CD4-positive, alpha-beta memory T cell (primary cell): ENCODE measurements around the gene WDR47. TPM values are rescaled to one million over a fixed set of nuclear protein-coding genes. Genes with fewer than 3 reads are reported as not detected.

Experiments
- CTCF ChIA-PET: fragments of 350-600 bp; sonication (Branson Sonifier 250); formaldehyde crosslinking; loops from one replicate; lab custom pipeline; 2021; ENCODE audit warnings: inconsistent platforms; ENCODE audit not compliant: partially characterized antibody; lab: Charles Lee
- POLR2A ChIA-PET: fragments of 350-600 bp; sonication (Branson Sonifier 250); formaldehyde crosslinking; loops from one replicate; lab custom pipeline; 2021; ENCODE audit not compliant: partially characterized antibody; lab: Charles Lee
- DNase-seq, 5 donors: peaks; one replicate each; pipeline versions ENCODE4 v3.0.0 to v3.0.0-alpha.2; 2020 to 2022; ENCODE audit warnings: mixed read lengths in 1 of 5
- H3K27ac ChIP-seq: one replicate; pipeline ENCODE4 v1.7.0; 2013; ENCODE audit warnings: low read depth, low read length
- H3K27me3 ChIP-seq: 2 replicates; pipeline ENCODE4 v1.7.0; 2013; ENCODE audit warnings: mild to moderate bottlenecking, low read length, moderate library complexity; ENCODE audit not compliant: insufficient read depth
- H3K36me3 ChIP-seq: 2 replicates; pipeline ENCODE4 v1.7.0; 2013; ENCODE audit warnings: mild to moderate bottlenecking, low read length, moderate library complexity; ENCODE audit not compliant: insufficient read depth
- H3K4me1 ChIP-seq: 2 replicates; pipeline ENCODE4 v1.7.0; 2013; ENCODE audit warnings: mild to moderate bottlenecking, low read length, moderate library complexity; ENCODE audit not compliant: insufficient read depth
- H3K4me3 ChIP-seq, 2 donors: one replicate each; pipeline ENCODE4 v1.7.0; 2013; ENCODE audit warnings: low read length in 2 of 2, mild to moderate bottlenecking in 1 of 2
- H3K9me3 ChIP-seq, 2 donors: one replicate each; pipeline ENCODE4 v1.7.0; 2013; ENCODE audit warnings: low read length in 2 of 2, control low read depth in 1 of 2; ENCODE audit not compliant: control insufficient read depth in 1 of 2
- H3K27ac Mint-ChIP-seq, 7 donors: one replicate each; pipeline ENCODE4 v1.8.0; 2020 to 2021; ENCODE audit warnings: mixed read lengths in 7 of 7, mild to moderate bottlenecking in 6 of 7, inconsistent platforms in 3 of 7, moderate library complexity in 3 of 7
- H3K27me3 Mint-ChIP-seq, 2 donors: one replicate each; pipeline ENCODE4 v1.8.0; 2020 to 2021; ENCODE audit warnings: mixed read lengths in 2 of 2
- H3K36me3 Mint-ChIP-seq, 2 donors: one replicate each; pipeline ENCODE4 v1.8.0; 2020 to 2021; ENCODE audit warnings: mixed read lengths in 2 of 2, inconsistent platforms in 1 of 2, mild to moderate bottlenecking in 1 of 2
- H3K4me1 Mint-ChIP-seq, 4 donors: one replicate each; pipeline ENCODE4 v1.8.0; 2020 to 2021; ENCODE audit warnings: mixed read lengths in 4 of 4, mild to moderate bottlenecking in 1 of 4
- H3K4me3 Mint-ChIP-seq, 8 donors: one replicate each; pipeline ENCODE4 v1.8.0; 2020 to 2021; ENCODE audit warnings: mixed read lengths in 8 of 8, mild to moderate bottlenecking in 7 of 8, moderate library complexity in 6 of 8, inconsistent platforms in 3 of 8
- H3K9me3 Mint-ChIP-seq, 8 donors: one replicate each; pipeline ENCODE4 v1.8.0; 2020 to 2021; ENCODE audit warnings: mixed read lengths in 8 of 8, mild to moderate bottlenecking in 5 of 8, inconsistent platforms in 3 of 8, moderate library complexity in 1 of 8
- intact Hi-C: fragments of 100-400 bp; cut with micrococcal nuclease; formaldehyde crosslinking; loops from one replicate; pipeline ENCODE4 v1.15.1; 2023
- polyA plus RNA-seq, 2 donors: library from polyadenylated mRNA; unstranded; fragments of 300-500 nt; fragmentation: Illumina TruSeq; gene quantifications; one replicate each; pipeline ENCODE4 v1.2.3, GENCODE V29; 2021
- total RNA-seq, 2 experiments: library from RNA; stranded (reverse); gene quantifications; one replicate each; pipeline ENCODE4 v1.2.3, GENCODE V29; 2021

Gene WDR47
- total and polyA plus RNA-seq, 4 experiments from 2014 or later = 6.3 to 14.1 (median 10.7) TPM

DNA sequence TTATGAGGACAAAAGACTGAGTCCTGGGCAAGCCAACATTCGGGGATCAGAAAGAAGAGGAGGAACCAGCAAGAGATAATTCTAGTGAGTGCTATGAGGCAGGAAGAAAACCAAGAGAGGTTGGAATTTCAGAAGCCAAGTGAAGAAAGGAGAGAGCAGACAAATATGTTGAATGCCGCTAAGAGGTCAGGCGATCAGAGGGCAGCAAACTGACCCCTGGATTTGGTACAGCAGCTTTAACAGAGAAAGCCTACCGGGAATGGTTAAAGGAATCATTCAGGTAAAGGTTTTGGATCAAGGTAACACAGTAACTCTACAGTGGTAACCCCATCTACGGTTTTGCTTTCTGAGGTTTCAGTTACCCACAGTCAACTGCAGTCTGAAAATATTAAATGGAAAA is 84.0 kb downstream of the WDR47 start:
- peaks cover 39 to 70% (median 55%) of the 10 kb centered on the region in 4 donors for H3K4me1 Mint-ChIP-seq
- no peak overlapping the region for H3K4me3 ChIP-seq
- DNase-seq = no peak
- H3K27me3 ChIP-seq = no peaks in the 10 kb centered on the region
- peaks cover 46% of the 10 kb centered on the region for H3K4me1 ChIP-seq
- H3K27me3 Mint-ChIP-seq = no peaks in the 10 kb centered on the region
- H3K27ac Mint-ChIP-seq = peak overlapping the region in 6 of 7 donors; percentile 54 to 99 (median 86)
- peaks cover 0 to 5% (median 0%) of the 10 kb centered on the region in 8 donors for H3K9me3 Mint-ChIP-seq
- ChIA-PET POLR2A (interaction anchor here (1.5 to 2.8 kb wide), 2 partner anchors 84 to 142 kb away, joined by 11 read pairs; partner anchors contain the start of gene WDR47), CTCF (no interaction called here)
- no peaks in the 10 kb centered on the region for H3K36me3 ChIP-seq
- H3K9me3 ChIP-seq = no peaks in the 10 kb centered on the region
- H3K4me3 Mint-ChIP-seq = peak overlapping the region in 2 of 8 donors; percentile 21 to 80
- H3K36me3 Mint-ChIP-seq = peaks cover 15 to 44% of the 10 kb centered on the region in 2 donors
- no peak overlapping the region for H3K27ac ChIP-seq
- intact Hi-C loops = loop anchor here (2.0 kb wide), 2 partner anchors 81 to 265 kb away; partner anchors contain the start of genes GPSM2 and PRPF38B

DNA sequence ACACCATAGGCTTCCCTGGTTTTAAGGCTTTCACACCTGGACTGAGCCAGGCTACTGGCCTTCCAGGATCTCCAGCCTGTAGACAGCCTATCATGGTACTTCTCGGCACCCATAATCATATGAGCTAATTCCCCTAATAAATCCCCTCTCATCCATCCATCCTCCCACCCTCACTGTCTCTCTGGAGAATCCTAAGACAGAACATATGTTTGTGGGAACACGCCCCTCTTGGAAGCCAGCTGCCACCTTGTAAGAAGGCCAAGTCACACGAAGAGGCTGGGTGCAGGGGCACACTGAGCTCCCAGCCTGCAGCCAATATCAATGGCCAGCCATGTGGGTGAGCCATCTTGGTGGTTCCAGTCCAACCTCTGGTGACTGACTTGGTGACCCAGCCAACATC is 86.0 kb downstream of the WDR47 start:
- Histone ChIP-seq H3K27ac (no peak overlapping the region), H3K4me3 (no peak overlapping the region), H3K36me3 (no peaks in the 10 kb centered on the region), H3K9me3 (no peaks in the 10 kb centered on the region), H3K27me3 (no peaks in the 10 kb centered on the region), H3K4me1 (peaks cover 32% of the 10 kb centered on the region)
- Mint-ChIP-seq H3K4me1 (peaks cover 32 to 53% (median 42%) of the 10 kb centered on the region in 4 donors), H3K9me3 (peaks cover 0 to 5% (median 0%) of the 10 kb centered on the region in 8 donors), H3K4me3 (peak overlapping the region in 3 of 8 donors; percentile 39 to 65 (median 62)), H3K36me3 (peaks cover 15 to 42% of the 10 kb centered on the region in 2 donors), H3K27me3 (no peaks in the 10 kb centered on the region), H3K27ac (peak overlapping the region in 6 of 7 donors; percentile 70 to 98 (median 88))
- DNase-seq = no peak
- ChIA-PET POLR2A (interaction anchor here (2.8 kb wide), 1 partner anchor 86 kb away, joined by 11 read pairs; the partner anchor contains the start of gene WDR47), CTCF (interaction anchor here (1.1 to 1.5 kb wide), 2 partner anchors 29 to 157 kb away, joined by 3 to 5 read pairs; partner anchors contain the start of gene ELAPOR1)
- intact Hi-C loops = loop anchor here (1.0 to 2.0 kb wide), 3 partner anchors 79 to 263 kb away; partner anchors contain the start of genes GPSM2, PRPF38B and WDR47

DNA sequence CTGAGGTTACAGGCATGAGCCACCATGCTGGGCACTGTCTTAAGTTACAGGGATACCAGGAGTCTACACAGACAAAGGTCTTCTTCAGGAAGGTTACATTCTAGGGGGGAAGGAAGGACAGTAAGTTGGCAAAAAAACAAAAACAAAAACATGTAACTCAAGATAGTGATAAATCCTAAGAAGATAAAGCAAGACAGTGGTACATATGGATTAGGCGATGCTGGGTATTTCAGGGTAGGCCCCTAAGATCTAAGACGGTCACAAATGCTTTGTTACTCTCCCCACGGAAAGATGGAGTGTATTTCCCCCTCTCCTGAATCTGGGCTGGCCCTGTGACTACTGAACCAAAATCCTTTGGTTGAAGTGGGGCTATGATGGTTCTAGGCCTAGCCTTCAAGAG is 86.8 kb downstream of the WDR47 start:
- H3K36me3 Mint-ChIP-seq = peaks cover 15 to 37% of the 10 kb centered on the region in 2 donors
- ChIA-PET POLR2A (interaction anchor here (2.8 kb wide), 1 partner anchor 87 kb away, joined by 11 read pairs; the partner anchor contains the start of gene WDR47), CTCF (interaction anchor here (1.5 kb wide), 1 partner anchor 158 kb away, joined by 5 read pairs; the partner anchor contains the start of gene ELAPOR1)
- no peaks in the 10 kb centered on the region for H3K36me3 ChIP-seq
- H3K27me3 ChIP-seq = no peaks in the 10 kb centered on the region
- no peak overlapping the region for H3K27ac ChIP-seq
- no peaks in the 10 kb centered on the region for H3K27me3 Mint-ChIP-seq
- peaks cover 0 to 5% (median 0%) of the 10 kb centered on the region in 8 donors for H3K9me3 Mint-ChIP-seq
- H3K4me3 ChIP-seq = no peak overlapping the region
- intact Hi-C loops = no loop called here
- H3K4me1 Mint-ChIP-seq = peaks cover 28 to 45% (median 36%) of the 10 kb centered on the region in 4 donors
- H3K27ac Mint-ChIP-seq = peak overlapping the region in 3 of 7 donors; percentile 54 to 88 (median 70)
- peak overlapping the region in 3 of 8 donors; percentile 1 to 21 (median 10) for H3K4me3 Mint-ChIP-seq
- no peaks in the 10 kb centered on the region for H3K9me3 ChIP-seq
- no peak for DNase-seq
- H3K4me1 ChIP-seq = peaks cover 25% of the 10 kb centered on the region

DNA sequence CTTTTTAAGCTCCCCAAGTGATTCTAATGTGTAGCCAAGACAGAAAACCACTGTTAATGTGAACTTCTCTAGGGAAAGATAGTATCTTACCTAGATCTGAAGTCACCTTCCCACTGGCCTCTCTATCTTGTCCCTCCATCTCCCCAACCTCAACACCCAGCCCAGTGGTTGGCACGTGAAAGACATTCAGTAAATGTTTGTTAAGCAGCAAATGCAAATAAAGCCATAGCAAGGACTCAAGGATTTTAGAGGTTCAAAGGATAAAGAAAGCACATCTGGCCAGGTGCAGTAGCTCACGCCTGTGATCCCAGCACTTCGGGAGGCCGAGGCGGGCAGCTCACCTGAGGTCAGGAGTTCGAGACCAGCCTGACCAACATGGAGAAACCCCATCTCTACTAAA is 88.5 kb downstream of the WDR47 start:
- H3K27me3 Mint-ChIP-seq = no peaks in the 10 kb centered on the region
- Histone ChIP-seq H3K4me1 (peaks cover 24% of the 10 kb centered on the region), H3K27ac (no peak overlapping the region), H3K36me3 (no peaks in the 10 kb centered on the region), H3K9me3 (no peaks in the 10 kb centered on the region), H3K4me3 (no peak overlapping the region), H3K27me3 (no peaks in the 10 kb centered on the region)
- peaks cover 31 to 45% (median 36%) of the 10 kb centered on the region in 4 donors for H3K4me1 Mint-ChIP-seq
- DNase-seq = no peak
- H3K4me3 Mint-ChIP-seq = no peak overlapping the region
- POLR2A ChIA-PET = interaction anchor here (1.2 to 2.5 kb wide), 2 partner anchors 9 to 147 kb away, joined by 4 to 10 read pairs; partner anchors contain the start of gene CLCC1
- H3K27ac Mint-ChIP-seq = no peak overlapping the region
- H3K9me3 Mint-ChIP-seq = peaks cover 0 to 5% (median 0%) of the 10 kb centered on the region in 8 donors
- intact Hi-C loops = no loop called here
- H3K36me3 Mint-ChIP-seq = peaks cover 20 to 29% of the 10 kb centered on the region in 2 donors
- CTCF ChIA-PET = interaction anchor here (1.1 kb wide), 1 partner anchor 8 kb away, joined by 5 read pairs; no protein-coding TSS in a partner anchor

DNA sequence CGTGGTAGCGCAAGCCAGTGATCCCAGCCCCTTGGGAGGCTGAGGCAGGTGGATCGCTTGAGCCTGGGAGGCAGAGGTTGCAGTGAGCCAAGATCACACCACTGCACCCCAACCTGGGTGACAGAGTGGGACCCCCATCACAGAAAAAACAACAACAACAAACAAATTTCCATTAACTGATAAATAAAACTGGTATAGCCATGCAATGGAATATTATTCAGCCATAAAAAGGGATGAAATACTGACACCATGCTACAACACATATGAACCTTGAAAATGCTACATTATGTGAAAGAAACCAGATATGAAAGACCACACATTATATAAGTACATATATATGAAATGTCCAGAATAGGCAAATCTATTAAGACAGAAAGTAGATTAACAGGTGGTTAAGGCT is 90.7 kb downstream of the WDR47 start:
- intact Hi-C loops = no loop called here
- Mint-ChIP-seq H3K27ac (no peak overlapping the region), H3K27me3 (no peaks in the 10 kb centered on the region), H3K36me3 (peaks cover 26 to 36% of the 10 kb centered on the region in 2 donors), H3K4me1 (peaks cover 20 to 24% (median 23%) of the 10 kb centered on the region in 4 donors), H3K4me3 (no peak overlapping the region), H3K9me3 (peaks cover 0 to under 1% (median 0%) of the 10 kb centered on the region in 8 donors)
- Histone ChIP-seq H3K9me3 (no peaks in the 10 kb centered on the region), H3K36me3 (no peaks in the 10 kb centered on the region), H3K4me3 (no peak overlapping the region), H3K27me3 (no peaks in the 10 kb centered on the region), H3K27ac (no peak overlapping the region), H3K4me1 (peaks cover 5% of the 10 kb centered on the region)
- ChIA-PET CTCF (no interaction called here), POLR2A (interaction anchor here (2.5 kb wide), 1 partner anchor 11 kb away, joined by 10 read pairs; the partner anchor contains the start of gene CLCC1)
- no peak for DNase-seq

DNA sequence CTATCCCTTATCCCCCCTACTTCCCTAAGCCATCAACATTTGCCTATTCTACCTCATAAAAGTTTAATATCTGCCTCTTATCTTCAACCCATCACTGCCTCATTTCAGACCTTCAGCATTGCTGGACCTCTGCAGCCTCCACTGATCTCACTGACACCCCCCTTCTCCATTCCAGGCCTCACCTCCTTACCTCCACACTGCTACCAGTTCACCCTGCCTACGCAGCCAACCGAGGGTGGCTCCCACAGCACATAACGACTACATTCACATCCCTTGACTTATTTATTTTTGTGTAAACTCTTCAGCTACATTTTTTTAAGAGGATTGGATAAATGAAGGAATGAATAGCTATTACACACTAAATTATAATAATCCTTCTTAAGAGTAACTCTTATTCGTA is 92.9 kb downstream of the WDR47 start:
- no peaks in the 10 kb centered on the region for H3K9me3 ChIP-seq
- Mint-ChIP-seq H3K4me3 (no peak overlapping the region), H3K27ac (peak overlapping the region in 4 of 7 donors; percentile 32 to 83 (median 70)), H3K27me3 (no peaks in the 10 kb centered on the region), H3K9me3 (peaks cover 0 to 2% (median 0%) of the 10 kb centered on the region in 8 donors), H3K4me1 (peaks cover 9 to 16% (median 12%) of the 10 kb centered on the region in 4 donors), H3K36me3 (peaks cover 29 to 35% of the 10 kb centered on the region in 2 donors)
- no peak overlapping the region for H3K4me3 ChIP-seq
- CTCF ChIA-PET = no interaction called here
- intact Hi-C loops = no loop called here
- H3K27ac ChIP-seq = no peak overlapping the region
- peaks cover 6% of the 10 kb centered on the region for H3K36me3 ChIP-seq
- H3K27me3 ChIP-seq = no peaks in the 10 kb centered on the region
- POLR2A ChIA-PET = no interaction called here
- H3K4me1 ChIP-seq = no peaks in the 10 kb centered on the region
- no peak for DNase-seq

DNA sequence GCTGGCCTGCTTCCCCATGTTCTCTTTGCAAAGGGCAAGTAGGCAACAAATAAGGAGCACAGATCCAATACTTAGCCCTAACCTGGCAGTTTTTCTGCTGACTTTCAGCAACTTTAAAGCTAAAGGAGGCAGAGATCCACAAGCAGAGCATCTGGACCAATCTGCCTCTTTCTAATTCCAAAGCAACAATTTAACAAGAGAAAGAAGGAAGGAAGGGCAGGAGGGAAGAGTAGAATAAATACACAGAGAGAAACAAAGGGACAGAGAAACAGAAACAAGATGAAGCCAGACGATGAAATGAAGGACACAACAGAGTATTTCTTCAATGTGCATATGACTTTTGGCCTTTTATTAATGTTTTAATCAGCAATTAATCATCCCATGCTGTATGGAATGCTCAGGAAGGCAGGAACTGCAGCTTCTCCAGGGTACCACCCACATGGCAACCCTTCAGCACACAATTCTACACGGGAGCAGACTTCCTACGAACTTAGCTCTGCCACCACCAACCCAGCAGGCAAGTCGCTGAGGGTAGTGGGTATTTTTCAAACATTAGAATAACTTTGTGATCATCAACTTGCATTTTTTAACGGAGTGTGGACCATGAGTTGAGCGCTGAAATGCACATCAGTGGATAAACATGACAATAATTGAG is 93.9 kb downstream of the WDR47 start:
- Histone ChIP-seq H3K9me3 (no peaks in the 10 kb centered on the region), H3K27ac (no peak overlapping the region), H3K4me1 (no peaks in the 10 kb centered on the region), H3K4me3 (no peak overlapping the region), H3K36me3 (peaks cover 14% of the 10 kb centered on the region), H3K27me3 (no peaks in the 10 kb centered on the region)
- Mint-ChIP-seq H3K36me3 (peaks cover 24 to 43% of the 10 kb centered on the region in 2 donors), H3K4me1 (peaks cover 8 to 11% (median 9%) of the 10 kb centered on the region in 4 donors), H3K27ac (peak overlapping the region in 1 of 7 donors; percentile 29), H3K4me3 (no peak overlapping the region), H3K9me3 (peaks cover 0 to 2% (median 0%) of the 10 kb centered on the region in 8 donors), H3K27me3 (no peaks in the 10 kb centered on the region)
- ChIA-PET POLR2A (no interaction called here), CTCF (interaction anchor here (0.6 kb wide), 1 partner anchor 182 kb away, joined by 5 read pairs; no protein-coding TSS in a partner anchor)
- DNase-seq = no peak
- intact Hi-C loops = no loop called here
